ENCODE results near the gene RRAS2.

DNA sequence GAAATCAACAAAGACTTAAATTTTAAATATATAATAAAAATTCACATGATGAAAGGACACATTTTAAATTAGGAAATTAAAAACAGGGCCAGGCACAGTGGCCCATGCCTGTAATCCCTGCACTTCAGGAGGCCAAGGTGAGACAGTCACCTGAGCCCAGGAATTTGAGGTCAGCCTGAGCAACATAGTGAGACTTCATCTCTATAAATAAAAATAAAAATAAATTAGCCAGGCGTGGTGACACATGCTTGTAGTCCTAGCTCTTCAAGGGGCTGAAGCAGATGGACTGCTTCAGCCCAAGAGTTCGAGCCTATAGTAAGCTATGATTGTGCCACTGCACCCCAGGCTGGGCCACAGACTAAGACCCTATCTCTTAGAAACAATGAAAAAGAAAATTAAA is 29.3 kb downstream of the RRAS2 start:
- TF ChIP-seq, protein P1, sequence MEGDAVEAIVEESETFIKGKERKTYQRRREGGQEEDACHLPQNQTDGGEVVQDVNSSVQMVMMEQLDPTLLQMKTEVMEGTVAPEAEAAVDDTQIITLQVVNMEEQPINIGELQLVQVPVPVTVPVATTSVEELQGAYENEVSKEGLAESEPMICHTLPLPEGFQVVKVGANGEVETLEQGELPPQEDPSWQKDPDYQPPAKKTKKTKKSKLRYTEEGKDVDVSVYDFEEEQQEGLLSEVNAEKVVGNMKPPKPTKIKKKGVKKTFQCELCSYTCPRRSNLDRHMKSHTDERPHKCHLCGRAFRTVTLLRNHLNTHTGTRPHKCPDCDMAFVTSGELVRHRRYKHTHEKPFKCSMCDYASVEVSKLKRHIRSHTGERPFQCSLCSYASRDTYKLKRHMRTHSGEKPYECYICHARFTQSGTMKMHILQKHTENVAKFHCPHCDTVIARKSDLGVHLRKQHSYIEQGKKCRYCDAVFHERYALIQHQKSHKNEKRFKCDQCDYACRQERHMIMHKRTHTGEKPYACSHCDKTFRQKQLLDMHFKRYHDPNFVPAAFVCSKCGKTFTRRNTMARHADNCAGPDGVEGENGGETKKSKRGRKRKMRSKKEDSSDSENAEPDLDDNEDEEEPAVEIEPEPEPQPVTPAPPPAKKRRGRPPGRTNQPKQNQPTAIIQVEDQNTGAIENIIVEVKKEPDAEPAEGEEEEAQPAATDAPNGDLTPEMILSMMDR (conservative IDR thresholded peaks at IDR 0.05), result no peak
- no peak for TF ChIP-seq EZH2 (IDR thresholded peaks at IDR 0.05; ENCODE audit: low read depth)
